Measurements from ENCODE around the gene DDX21. TPM values are rescaled to one million over a fixed set of nuclear protein-coding genes. Genes with fewer than 3 reads are reported as not detected.

DDX21 gene
- total RNA-seq, 1 donor from 2014 or later, result 39.9 TPM

GRCh38 chr10:68997211-68997610 lies 41.2 kb downstream of the DDX21 start:
- Mint-ChIP-seq H3K36me3 (ENCODE audit: unreplicated experiment) (no peaks in the 10 kb centered on the region), H3K9me3 (ENCODE audit: unreplicated experiment) (no peaks in the 10 kb centered on the region), H3K4me1 (ENCODE audit: low read depth, unreplicated experiment) (peaks cover 10% of the 10 kb centered on the region), H3K4me3 (ENCODE audit: unreplicated experiment) (no peak overlapping the region), H3K27me3 (ENCODE audit: unreplicated experiment) (no peaks in the 10 kb centered on the region), H3K27ac (ENCODE audit: unreplicated experiment) (no peak overlapping the region)
- TF ChIP-seq, protein P1, sequence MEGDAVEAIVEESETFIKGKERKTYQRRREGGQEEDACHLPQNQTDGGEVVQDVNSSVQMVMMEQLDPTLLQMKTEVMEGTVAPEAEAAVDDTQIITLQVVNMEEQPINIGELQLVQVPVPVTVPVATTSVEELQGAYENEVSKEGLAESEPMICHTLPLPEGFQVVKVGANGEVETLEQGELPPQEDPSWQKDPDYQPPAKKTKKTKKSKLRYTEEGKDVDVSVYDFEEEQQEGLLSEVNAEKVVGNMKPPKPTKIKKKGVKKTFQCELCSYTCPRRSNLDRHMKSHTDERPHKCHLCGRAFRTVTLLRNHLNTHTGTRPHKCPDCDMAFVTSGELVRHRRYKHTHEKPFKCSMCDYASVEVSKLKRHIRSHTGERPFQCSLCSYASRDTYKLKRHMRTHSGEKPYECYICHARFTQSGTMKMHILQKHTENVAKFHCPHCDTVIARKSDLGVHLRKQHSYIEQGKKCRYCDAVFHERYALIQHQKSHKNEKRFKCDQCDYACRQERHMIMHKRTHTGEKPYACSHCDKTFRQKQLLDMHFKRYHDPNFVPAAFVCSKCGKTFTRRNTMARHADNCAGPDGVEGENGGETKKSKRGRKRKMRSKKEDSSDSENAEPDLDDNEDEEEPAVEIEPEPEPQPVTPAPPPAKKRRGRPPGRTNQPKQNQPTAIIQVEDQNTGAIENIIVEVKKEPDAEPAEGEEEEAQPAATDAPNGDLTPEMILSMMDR (IDR thresholded peaks at IDR 0.05; ENCODE audit: partially characterized antibody, unreplicated experiment), result no peak
- no peak for DNase-seq

GRCh38 chr10:69004821-69005220 lies 48.9 kb downstream of the DDX21 start:
- no peaks in the 10 kb centered on the region for H3K36me3 Mint-ChIP-seq (ENCODE audit: unreplicated experiment)
- H3K9me3 Mint-ChIP-seq (ENCODE audit: unreplicated experiment), result no peaks in the 10 kb centered on the region
- DNase-seq, result no peak
- no peak overlapping the region for H3K27ac Mint-ChIP-seq (ENCODE audit: unreplicated experiment)
- TF ChIP-seq, protein P1 (IDR thresholded peaks at IDR 0.05; ENCODE audit: partially characterized antibody, unreplicated experiment), result no peak
- H3K4me3 Mint-ChIP-seq (ENCODE audit: unreplicated experiment), result no peak overlapping the region
- no peaks in the 10 kb centered on the region for H3K27me3 Mint-ChIP-seq (ENCODE audit: unreplicated experiment)
- no peaks in the 10 kb centered on the region for H3K4me1 Mint-ChIP-seq (ENCODE audit: low read depth, unreplicated experiment)

DNA sequence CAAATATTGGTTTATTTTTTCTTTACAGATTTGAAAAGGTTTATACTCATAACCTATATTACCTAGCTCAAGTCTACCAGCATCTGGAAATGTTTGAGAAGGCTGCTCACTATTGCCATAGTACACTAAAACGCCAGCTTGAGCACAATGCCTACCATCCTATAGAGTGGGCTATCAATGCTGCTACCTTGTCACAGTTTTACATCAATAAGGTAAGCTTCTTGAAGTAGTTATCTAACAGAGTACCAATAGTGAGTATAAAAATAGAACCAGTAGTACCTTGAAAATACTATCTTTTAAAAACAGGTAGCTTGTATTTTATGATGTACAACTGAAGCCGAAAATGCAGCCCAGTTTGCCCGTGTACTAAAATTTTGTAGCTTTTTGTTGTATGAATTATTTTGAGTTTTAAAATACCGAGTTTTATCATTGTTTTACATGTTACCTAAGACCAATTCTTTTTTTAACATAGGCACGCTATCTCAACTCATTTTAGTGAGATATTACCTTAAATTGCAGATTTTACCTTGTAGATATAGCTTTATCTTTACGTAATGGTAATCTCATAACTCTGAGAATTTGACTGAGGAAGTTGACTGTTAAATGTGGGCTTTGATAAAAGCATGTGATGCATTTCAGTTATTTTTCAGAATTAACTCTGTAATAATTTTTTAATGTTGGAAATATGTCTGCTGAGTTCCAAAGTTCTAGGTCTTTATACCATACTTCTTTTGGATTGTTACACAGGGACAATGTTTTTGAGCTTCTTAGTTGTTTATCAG lies 49.9 kb downstream of the DDX21 start:
- TF ChIP-seq, protein P1 (IDR thresholded peaks at IDR 0.05; ENCODE audit: partially characterized antibody, unreplicated experiment), result no peak
- no peak for DNase-seq
- Mint-ChIP-seq H3K27ac (ENCODE audit: unreplicated experiment) (no peak overlapping the region), H3K4me1 (ENCODE audit: low read depth, unreplicated experiment) (no peaks in the 10 kb centered on the region), H3K27me3 (ENCODE audit: unreplicated experiment) (no peaks in the 10 kb centered on the region), H3K9me3 (ENCODE audit: unreplicated experiment) (no peaks in the 10 kb centered on the region), H3K4me3 (ENCODE audit: unreplicated experiment) (no peak overlapping the region), H3K36me3 (ENCODE audit: unreplicated experiment) (no peaks in the 10 kb centered on the region)

GRCh38 chr10:69007260-69007659 lies 51.3 kb downstream of the DDX21 start:
- no peak overlapping the region for H3K27ac Mint-ChIP-seq (ENCODE audit: unreplicated experiment)
- H3K4me3 Mint-ChIP-seq (ENCODE audit: unreplicated experiment), result no peak overlapping the region
- no peaks in the 10 kb centered on the region for H3K4me1 Mint-ChIP-seq (ENCODE audit: low read depth, unreplicated experiment)
- H3K27me3 Mint-ChIP-seq (ENCODE audit: unreplicated experiment), result no peaks in the 10 kb centered on the region
- H3K36me3 Mint-ChIP-seq (ENCODE audit: unreplicated experiment), result no peaks in the 10 kb centered on the region
- H3K9me3 Mint-ChIP-seq (ENCODE audit: unreplicated experiment), result no peaks in the 10 kb centered on the region
- TF ChIP-seq, protein P1 (IDR thresholded peaks at IDR 0.05; ENCODE audit: partially characterized antibody, unreplicated experiment), result no peak
- no peak for DNase-seq

DNA sequence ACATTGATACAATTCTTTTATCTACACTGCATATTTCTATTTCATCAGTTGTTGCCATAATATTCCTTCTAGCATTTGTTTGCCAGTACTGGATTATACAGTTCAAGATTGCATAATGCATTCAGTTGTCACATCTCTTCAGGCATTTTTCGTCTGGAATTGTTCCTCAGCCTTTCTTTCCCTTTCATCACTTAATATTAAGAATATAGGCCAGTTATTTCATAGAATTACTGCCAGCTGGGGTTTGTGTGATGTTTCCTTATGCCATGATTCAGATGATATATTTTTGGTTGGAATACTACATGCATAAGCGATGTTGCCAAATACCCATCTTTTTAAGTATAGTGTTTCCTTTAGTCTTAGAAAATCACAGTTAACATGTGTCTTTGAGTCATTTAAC lies 53.4 kb downstream of the DDX21 start:
- Mint-ChIP-seq H3K9me3 (ENCODE audit: unreplicated experiment) (no peaks in the 10 kb centered on the region), H3K4me3 (ENCODE audit: unreplicated experiment) (no peak overlapping the region), H3K4me1 (ENCODE audit: low read depth, unreplicated experiment) (no peaks in the 10 kb centered on the region), H3K27ac (ENCODE audit: unreplicated experiment) (no peak overlapping the region), H3K36me3 (ENCODE audit: unreplicated experiment) (no peaks in the 10 kb centered on the region), H3K27me3 (ENCODE audit: unreplicated experiment) (no peaks in the 10 kb centered on the region)
- DNase-seq, result no peak
- TF ChIP-seq, protein P1 (IDR thresholded peaks at IDR 0.05; ENCODE audit: partially characterized antibody, unreplicated experiment), result no peak
